Nephron progenitor cell (in vitro differentiated cells): ENCODE data around the gene C1QTNF1.

Experiments used
- DNase-seq: peaks from one replicate; pipeline ENCODE4 v3.0.0; 2021
- H3K27ac Mint-ChIP-seq: 2 replicates; pipeline ENCODE4 v1.8.0; 2021; ENCODE audit warnings: mild to moderate bottlenecking, moderate library complexity, mixed read lengths
- H3K27me3 Mint-ChIP-seq: 2 replicates; pipeline ENCODE4 v1.8.0; 2021; ENCODE audit warnings: mild to moderate bottlenecking, low read depth, mixed read lengths; ENCODE audit not compliant: poor library complexity
- H3K36me3 Mint-ChIP-seq: 2 replicates; pipeline ENCODE4 v1.8.0; 2021; ENCODE audit warnings: low read depth, mixed read lengths
- H3K4me1 Mint-ChIP-seq: 2 replicates; pipeline ENCODE4 v1.8.0; 2021; ENCODE audit warnings: mixed read lengths
- H3K4me3 Mint-ChIP-seq: 2 replicates; pipeline ENCODE4 v1.8.0; 2021; ENCODE audit warnings: mild to moderate bottlenecking, moderate library complexity, mixed read lengths
- H3K9me3 Mint-ChIP-seq: 2 replicates; pipeline ENCODE4 v1.8.0; 2021; ENCODE audit warnings: mild to moderate bottlenecking, moderate library complexity, mixed read lengths
- TF ChIP-seq, protein P1 (sequence below): fragments of 200-600 bp; sonication (generic); IDR thresholded peaks from 2 replicates; pipeline ENCODE4 v1.5.0; 2021; ENCODE audit warnings: antibody characterized with exemption

Gene C1QTNF1

GRCh38 chr17:79080761-79081290, 56.9 kb downstream of the C1QTNF1 start:
- H3K36me3 Mint-ChIP-seq: peaks cover 29% of the 10 kb centered on the region
- no peak overlapping the region for H3K4me3 Mint-ChIP-seq

GRCh38 chr17:79081571-79082276, 57.8 kb downstream of the C1QTNF1 start:
- no peak overlapping the region for H3K4me3 Mint-ChIP-seq
- H3K4me1 Mint-ChIP-seq: peaks cover 5% of the 10 kb centered on the region
- DNase-seq: no peak
- no peaks in the 10 kb centered on the region for H3K27me3 Mint-ChIP-seq
- peaks cover 29% of the 10 kb centered on the region for H3K36me3 Mint-ChIP-seq
- TF ChIP-seq, protein P1, sequence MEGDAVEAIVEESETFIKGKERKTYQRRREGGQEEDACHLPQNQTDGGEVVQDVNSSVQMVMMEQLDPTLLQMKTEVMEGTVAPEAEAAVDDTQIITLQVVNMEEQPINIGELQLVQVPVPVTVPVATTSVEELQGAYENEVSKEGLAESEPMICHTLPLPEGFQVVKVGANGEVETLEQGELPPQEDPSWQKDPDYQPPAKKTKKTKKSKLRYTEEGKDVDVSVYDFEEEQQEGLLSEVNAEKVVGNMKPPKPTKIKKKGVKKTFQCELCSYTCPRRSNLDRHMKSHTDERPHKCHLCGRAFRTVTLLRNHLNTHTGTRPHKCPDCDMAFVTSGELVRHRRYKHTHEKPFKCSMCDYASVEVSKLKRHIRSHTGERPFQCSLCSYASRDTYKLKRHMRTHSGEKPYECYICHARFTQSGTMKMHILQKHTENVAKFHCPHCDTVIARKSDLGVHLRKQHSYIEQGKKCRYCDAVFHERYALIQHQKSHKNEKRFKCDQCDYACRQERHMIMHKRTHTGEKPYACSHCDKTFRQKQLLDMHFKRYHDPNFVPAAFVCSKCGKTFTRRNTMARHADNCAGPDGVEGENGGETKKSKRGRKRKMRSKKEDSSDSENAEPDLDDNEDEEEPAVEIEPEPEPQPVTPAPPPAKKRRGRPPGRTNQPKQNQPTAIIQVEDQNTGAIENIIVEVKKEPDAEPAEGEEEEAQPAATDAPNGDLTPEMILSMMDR: no peak
- H3K27ac Mint-ChIP-seq: no peak overlapping the region
- H3K9me3 Mint-ChIP-seq: no peaks in the 10 kb centered on the region

More at GRCh38 chr17:79080761-79081290, 56.9 kb downstream of the C1QTNF1 start:
- peaks cover 1% of the 10 kb centered on the region for H3K27me3 Mint-ChIP-seq
- no peak for DNase-seq
- TF ChIP-seq, protein P1: no peak
- peaks cover 8% of the 10 kb centered on the region for H3K4me1 Mint-ChIP-seq
- no peaks in the 10 kb centered on the region for H3K9me3 Mint-ChIP-seq
- no peak overlapping the region for H3K27ac Mint-ChIP-seq

DNA sequence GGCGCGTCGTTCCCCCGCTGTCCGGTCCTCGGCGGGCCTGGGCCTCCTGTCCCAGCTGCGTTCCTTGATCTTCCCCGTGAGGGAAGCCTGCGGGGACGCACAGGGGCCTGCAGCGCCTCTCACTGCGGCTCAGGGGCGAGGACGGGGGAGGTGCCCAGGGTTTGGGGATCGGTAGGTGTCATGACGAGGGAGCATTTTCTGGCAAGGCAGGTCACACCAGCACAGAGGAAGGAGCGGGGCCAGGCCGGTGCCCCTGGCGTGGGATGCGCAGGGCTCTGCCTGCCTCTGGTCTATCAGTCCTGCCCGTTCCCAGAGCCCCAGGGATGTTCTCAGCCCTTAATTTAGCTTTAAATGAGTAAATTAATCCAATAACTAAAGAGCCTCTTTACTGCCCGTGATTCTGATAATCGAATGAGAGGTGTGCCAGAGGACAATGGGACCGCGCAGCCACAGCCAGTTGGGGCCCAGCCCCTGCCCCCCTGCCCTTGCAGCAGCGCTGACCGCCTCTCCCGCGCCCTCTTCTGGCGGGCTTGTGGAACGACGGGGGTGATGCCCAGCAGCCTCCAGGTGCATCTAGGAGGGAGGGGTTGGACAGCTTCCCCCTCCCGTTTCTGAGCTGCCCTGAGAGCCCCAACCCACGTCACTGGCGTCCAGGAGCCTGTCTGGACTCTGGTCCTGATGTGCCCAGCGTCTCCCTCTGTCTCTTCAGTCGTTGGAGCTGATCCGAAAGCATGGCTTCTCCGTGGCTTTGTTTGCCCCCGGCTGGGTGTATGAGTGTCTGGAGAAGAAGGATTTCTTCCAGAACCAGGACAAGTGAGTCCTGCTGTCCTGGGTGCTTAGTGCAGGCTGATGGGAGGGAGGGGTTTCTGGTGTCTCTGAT, 58.6 kb downstream of the C1QTNF1 start:
- Mint-ChIP-seq H3K4me1 (peaks cover 5% of the 10 kb centered on the region), H3K4me3 (no peak overlapping the region), H3K27me3 (no peaks in the 10 kb centered on the region), H3K9me3 (no peaks in the 10 kb centered on the region), H3K36me3 (peaks cover 29% of the 10 kb centered on the region), H3K27ac (no peak overlapping the region)
- DNase-seq: peak; percentile 73
- TF ChIP-seq, protein P1: peak; percentile 79

- Mint-ChIP-seq H3K27ac (no peak overlapping the region), H3K4me3 (no peak overlapping the region), H3K27me3 (no peaks in the 10 kb centered on the region), H3K4me1 (peaks cover 5% of the 10 kb centered on the region), H3K9me3 (no peaks in the 10 kb centered on the region), H3K36me3 (peaks cover 29% of the 10 kb centered on the region)
- DNase-seq: no peak
- TF ChIP-seq, protein P1: no peak
Observed at GRCh38 chr17:79083191-79083971, 59.4 kb downstream of the C1QTNF1 start.

GRCh38 chr17:79084291-79085153, 60.6 kb downstream of the C1QTNF1 start:
- Mint-ChIP-seq H3K36me3 (peaks cover 25% of the 10 kb centered on the region), H3K27me3 (no peaks in the 10 kb centered on the region), H3K9me3 (no peaks in the 10 kb centered on the region), H3K4me3 (no peak overlapping the region), H3K4me1 (peaks cover 10% of the 10 kb centered on the region), H3K27ac (no peak overlapping the region)
- TF ChIP-seq, protein P1: no peak
- DNase-seq: no peak
